ENCODE results near the gene CLRN1. TPM values are rescaled to one million over a fixed set of nuclear protein-coding genes. Genes with fewer than 3 reads are reported as not detected.

Gene CLRN1
- total and polyA plus RNA-seq, 9 of the 15 experiments (the other 6 are each of a cell fraction or from before 2014, with no cell fraction given) = not detected

DNA sequence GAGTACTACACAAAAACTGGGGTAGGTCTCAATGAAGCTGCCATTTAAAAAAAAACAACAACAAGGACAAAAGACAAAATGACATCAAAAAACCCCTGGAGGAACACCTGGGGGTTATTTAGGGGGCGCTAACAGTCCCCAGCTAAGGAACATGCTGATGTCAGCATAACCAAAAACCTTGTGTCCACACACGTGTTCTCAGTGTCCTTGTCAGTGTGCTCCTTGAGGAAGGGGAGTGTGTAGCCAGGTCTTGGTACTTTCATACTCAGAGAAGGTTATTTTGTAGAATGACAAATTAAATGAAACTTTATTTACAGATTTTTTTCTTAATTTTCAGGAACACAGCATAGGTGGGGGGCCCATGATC lies 31.2 kb upstream of the CLRN1 start:
- H3K79me2 ChIP-seq (ENCODE audit: control insufficient read depth, insufficient read depth, low read length) = no peaks in the 10 kb centered on the region
- H3K9me3 ChIP-seq (replicated peaks; ENCODE audit: control insufficient read depth, insufficient read depth, low read depth, low read length) = no peaks in the 10 kb centered on the region
- no peaks in the 10 kb centered on the region for H3K4me1 ChIP-seq (replicated peaks in 1 of 2; ENCODE audit: control insufficient read depth in 2 of 2, insufficient read depth in 2 of 2, low read length in 2 of 2)
- intact Hi-C loops (cut with micrococcal nuclease) = no loop called here
- no peaks in the 10 kb centered on the region for H4K20me1 ChIP-seq (replicated peaks; ENCODE audit: control insufficient read depth, insufficient read depth, low read length)
- in situ Hi-C loops (cut with MboI) = no loop called here
- no peak overlapping the region for H3K4me3 ChIP-seq
- ChIA-PET POLR2A (no interaction called here), CTCF (ENCODE audit: low intra/inter-chr PET ratio) (no interaction called here)
- FAIRE-seq (no peak), DNase-seq (ENCODE audit: extremely low read depth in 1 of 4, low spot score in 3 of 4) (no peak), ATAC-seq (no peak)
- H3K4me2 ChIP-seq (ENCODE audit: insufficient read depth, low read length) = no peak overlapping the region
- TF ChIP-seq RNF2 (IDR thresholded peaks at IDR 0.05) = no peak
- TF ChIP-seq ZNF140 (CRISPR knock-in tag; IDR thresholded peaks at IDR 0.05) = no peak
- peak; percentile 53 for TF ChIP-seq ZNF316 (IDR thresholded peaks at IDR 0.05)
- peak; percentile 80 for TF ChIP-seq MAFK (IDR thresholded peaks at IDR 0.05; ENCODE audit: low read length)
- TF ChIP-seq, protein P1, sequence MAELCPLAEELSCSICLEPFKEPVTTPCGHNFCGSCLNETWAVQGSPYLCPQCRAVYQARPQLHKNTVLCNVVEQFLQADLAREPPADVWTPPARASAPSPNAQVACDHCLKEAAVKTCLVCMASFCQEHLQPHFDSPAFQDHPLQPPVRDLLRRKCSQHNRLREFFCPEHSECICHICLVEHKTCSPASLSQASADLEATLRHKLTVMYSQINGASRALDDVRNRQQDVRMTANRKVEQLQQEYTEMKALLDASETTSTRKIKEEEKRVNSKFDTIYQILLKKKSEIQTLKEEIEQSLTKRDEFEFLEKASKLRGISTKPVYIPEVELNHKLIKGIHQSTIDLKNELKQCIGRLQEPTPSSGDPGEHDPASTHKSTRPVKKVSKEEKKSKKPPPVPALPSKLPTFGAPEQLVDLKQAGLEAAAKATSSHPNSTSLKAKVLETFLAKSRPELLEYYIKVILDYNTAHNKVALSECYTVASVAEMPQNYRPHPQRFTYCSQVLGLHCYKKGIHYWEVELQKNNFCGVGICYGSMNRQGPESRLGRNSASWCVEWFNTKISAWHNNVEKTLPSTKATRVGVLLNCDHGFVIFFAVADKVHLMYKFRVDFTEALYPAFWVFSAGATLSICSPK (IDR thresholded peaks at IDR 0.05; ENCODE audit: borderline replicate concordance) = no peak
- no peak for TF ChIP-seq ZNF766 (CRISPR knock-in tag; conservative IDR thresholded peaks at IDR 0.05)
- TF ChIP-seq, protein P2, sequence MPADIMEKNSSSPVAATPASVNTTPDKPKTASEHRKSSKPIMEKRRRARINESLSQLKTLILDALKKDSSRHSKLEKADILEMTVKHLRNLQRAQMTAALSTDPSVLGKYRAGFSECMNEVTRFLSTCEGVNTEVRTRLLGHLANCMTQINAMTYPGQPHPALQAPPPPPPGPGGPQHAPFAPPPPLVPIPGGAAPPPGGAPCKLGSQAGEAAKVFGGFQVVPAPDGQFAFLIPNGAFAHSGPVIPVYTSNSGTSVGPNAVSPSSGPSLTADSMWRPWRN (IDR thresholded peaks at IDR 0.05; ENCODE audit: low read depth) = no peak
- peak; percentile 36 for TF ChIP-seq C11orf30 (IDR thresholded peaks at IDR 0.05; ENCODE audit: low read depth)
- TF ChIP-seq MAFF (IDR thresholded peaks at IDR 0.05; ENCODE audit: low read length) = peak; percentile 72
- H3K36me3 ChIP-seq (ENCODE audit: control insufficient read depth, insufficient read depth, low read length) = no peaks in the 10 kb centered on the region
- 0% methylated on average over 2 of the region's 2 CpGs for WGBS (ENCODE audit: insufficient coverage, low coverage, missing lambda C conversion rate)
- no TSS peak for BruUV-seq (replicated peaks)
- H3K27ac ChIP-seq (ENCODE audit: extremely low read depth, low read depth, low read length) = no peak overlapping the region
- peaks cover 6 to 9% of the 10 kb centered on the region in 2 experiments; a peak in 4 of 5 replicates for H3K27me3 ChIP-seq (ENCODE audit: control insufficient read depth in 2 of 2, insufficient read depth in 2 of 2, low read length in 2 of 2)
- no peak overlapping the region for H2AFZ ChIP-seq (ENCODE audit: low read depth, low read length)
- H3K9ac ChIP-seq (ENCODE audit: insufficient read depth in 1 of 2, low read depth in 2 of 2, low read length in 2 of 2) = no peak overlapping the region
- H3K9me1 ChIP-seq (ENCODE audit: control insufficient read depth, insufficient read depth, low read length) = no peaks in the 10 kb centered on the region

All from K562 (cell line).